GM23338 (cell line): ENCODE measurements around the gene DCLK1.

Experiments used
- EZH2 ChIP-seq: fragments of 200-600 bp; sonication (generic); IDR thresholded peaks from one replicate; pipeline ENCODE4 v1.8.0; 2017; ENCODE audit warnings: antibody characterized with exemption, mild to moderate bottlenecking, low read depth; ENCODE audit not compliant: unreplicated experiment
- POLR2AphosphoS5 ChIP-seq: IDR thresholded peaks from 2 replicates; pipeline ENCODE4 v1.6.1; 2016; ENCODE audit warnings: antibody characterized with exemption, low read depth
- ZNF114 ChIP-seq: fragments of 250-450 bp; sonication (Bioruptor Pico); IDR thresholded peaks from 2 replicates; pipeline ENCODE4 v1.5.0; 2020; ENCODE audit warnings: mild to moderate bottlenecking, moderate library complexity
- TF ChIP-seq, protein P1 (sequence below), 2 experiments: fragments of 200-600 bp in 1 of 2; sonication (generic) in 1 of 2; conservative IDR thresholded peaks; 2 replicates each; pipeline versions ENCODE4 v1.5.1 to v1.6.1; 2016 to 2017; ENCODE audit warnings: antibody characterized with exemption in 2 of 2, low read depth in 2 of 2, mild to moderate bottlenecking in 2 of 2, moderate library complexity in 1 of 2
- TF ChIP-seq, protein P2 (sequence below): IDR thresholded peaks from one replicate; pipeline ENCODE4 v1.6.1; 2018; ENCODE audit warnings: antibody characterized with exemption; ENCODE audit not compliant: unreplicated experiment

DNA sequence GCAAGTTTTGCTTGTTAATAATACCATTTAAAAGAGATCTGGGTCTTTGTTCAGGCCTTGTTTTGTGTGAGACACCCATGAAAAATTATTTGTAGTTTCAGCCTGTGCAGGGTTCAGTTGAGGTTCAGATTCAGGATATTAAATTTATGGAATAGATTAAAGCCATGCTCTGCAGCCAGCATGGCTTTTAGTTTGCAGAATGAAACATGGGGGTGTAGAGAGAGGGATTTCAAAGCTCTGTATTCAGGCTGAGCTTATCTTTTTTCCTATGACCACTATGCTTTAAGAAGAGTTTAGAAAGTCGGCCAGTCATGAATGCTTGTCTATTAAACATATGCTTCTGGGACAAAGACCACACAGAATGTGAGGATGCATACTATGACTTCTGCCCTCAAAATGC, 73.6 kb downstream of the DCLK1 start:
- TF ChIP-seq, protein P1, sequence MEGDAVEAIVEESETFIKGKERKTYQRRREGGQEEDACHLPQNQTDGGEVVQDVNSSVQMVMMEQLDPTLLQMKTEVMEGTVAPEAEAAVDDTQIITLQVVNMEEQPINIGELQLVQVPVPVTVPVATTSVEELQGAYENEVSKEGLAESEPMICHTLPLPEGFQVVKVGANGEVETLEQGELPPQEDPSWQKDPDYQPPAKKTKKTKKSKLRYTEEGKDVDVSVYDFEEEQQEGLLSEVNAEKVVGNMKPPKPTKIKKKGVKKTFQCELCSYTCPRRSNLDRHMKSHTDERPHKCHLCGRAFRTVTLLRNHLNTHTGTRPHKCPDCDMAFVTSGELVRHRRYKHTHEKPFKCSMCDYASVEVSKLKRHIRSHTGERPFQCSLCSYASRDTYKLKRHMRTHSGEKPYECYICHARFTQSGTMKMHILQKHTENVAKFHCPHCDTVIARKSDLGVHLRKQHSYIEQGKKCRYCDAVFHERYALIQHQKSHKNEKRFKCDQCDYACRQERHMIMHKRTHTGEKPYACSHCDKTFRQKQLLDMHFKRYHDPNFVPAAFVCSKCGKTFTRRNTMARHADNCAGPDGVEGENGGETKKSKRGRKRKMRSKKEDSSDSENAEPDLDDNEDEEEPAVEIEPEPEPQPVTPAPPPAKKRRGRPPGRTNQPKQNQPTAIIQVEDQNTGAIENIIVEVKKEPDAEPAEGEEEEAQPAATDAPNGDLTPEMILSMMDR (conservative IDR thresholded peaks at IDR 0.05; ENCODE audit: low read depth in 2 of 2), result no peak
- TF ChIP-seq EZH2 (no peak), POLR2AphosphoS5 (no peak), ZNF114 (CRISPR knock-in tag) (no peak)
- TF ChIP-seq, protein P2, sequence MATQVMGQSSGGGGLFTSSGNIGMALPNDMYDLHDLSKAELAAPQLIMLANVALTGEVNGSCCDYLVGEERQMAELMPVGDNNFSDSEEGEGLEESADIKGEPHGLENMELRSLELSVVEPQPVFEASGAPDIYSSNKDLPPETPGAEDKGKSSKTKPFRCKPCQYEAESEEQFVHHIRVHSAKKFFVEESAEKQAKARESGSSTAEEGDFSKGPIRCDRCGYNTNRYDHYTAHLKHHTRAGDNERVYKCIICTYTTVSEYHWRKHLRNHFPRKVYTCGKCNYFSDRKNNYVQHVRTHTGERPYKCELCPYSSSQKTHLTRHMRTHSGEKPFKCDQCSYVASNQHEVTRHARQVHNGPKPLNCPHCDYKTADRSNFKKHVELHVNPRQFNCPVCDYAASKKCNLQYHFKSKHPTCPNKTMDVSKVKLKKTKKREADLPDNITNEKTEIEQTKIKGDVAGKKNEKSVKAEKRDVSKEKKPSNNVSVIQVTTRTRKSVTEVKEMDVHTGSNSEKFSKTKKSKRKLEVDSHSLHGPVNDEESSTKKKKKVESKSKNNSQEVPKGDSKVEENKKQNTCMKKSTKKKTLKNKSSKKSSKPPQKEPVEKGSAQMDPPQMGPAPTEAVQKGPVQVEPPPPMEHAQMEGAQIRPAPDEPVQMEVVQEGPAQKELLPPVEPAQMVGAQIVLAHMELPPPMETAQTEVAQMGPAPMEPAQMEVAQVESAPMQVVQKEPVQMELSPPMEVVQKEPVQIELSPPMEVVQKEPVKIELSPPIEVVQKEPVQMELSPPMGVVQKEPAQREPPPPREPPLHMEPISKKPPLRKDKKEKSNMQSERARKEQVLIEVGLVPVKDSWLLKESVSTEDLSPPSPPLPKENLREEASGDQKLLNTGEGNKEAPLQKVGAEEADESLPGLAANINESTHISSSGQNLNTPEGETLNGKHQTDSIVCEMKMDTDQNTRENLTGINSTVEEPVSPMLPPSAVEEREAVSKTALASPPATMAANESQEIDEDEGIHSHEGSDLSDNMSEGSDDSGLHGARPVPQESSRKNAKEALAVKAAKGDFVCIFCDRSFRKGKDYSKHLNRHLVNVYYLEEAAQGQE, result no peak
